SK-N-DZ (cell line): ENCODE measurements around the gene PTN.
"Not testable (repeated sequence)": the region's sequence is repeated elsewhere in the genome, so short reads cannot be mapped to it uniquely, and the experiment has no call there.

Experiments used
- DNase-seq: peaks from one replicate; pipeline ENCODE4 v3.0.0-alpha.2; 2015; ENCODE audit warnings: low spot score

The PTN gene

GRCh38 chr7:137268001-137268865 is 75.3 kb downstream of the PTN start:
- DNase-seq = not testable (repeated sequence)

DNA sequence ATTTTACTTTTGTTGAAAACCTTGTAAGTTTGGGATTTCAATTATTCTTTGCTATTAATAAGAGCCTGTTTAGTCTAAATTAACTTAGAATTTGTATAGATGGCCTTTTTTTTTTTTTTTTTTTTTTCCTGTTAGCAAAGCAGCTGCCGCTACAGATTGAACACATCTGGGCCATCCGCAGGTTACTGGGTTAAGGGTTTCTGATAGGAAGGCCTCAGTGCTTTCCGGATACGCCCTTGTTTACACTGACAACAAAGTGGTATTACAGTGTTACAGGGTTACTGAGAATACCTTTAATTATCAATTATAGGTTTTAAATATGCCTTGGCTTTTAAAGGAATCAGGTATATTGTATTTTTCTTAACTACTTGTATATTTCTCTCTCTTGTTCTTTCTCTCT is 76.8 kb downstream of the PTN start:
- no peak for DNase-seq

DNA sequence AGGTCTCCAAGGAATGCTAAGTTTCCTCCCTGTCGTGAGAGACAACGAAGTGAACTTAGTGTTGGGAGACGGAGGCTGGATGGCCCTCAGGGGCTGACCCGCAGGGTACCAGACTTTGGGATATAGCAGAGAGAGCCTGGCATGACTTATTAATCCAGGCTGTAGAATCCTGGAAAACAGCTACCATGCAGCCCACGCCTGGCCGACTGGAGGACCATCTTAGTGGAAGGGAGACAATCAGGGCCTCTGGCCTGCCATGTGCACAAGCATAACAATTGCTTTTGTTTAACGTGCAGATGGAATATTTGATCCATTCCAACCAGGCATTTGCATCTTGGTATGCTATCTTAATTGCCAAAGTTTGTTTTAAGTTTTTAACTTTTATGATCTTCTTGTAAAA is 78.1 kb downstream of the PTN start:
- DNase-seq = not testable (repeated sequence)

DNA sequence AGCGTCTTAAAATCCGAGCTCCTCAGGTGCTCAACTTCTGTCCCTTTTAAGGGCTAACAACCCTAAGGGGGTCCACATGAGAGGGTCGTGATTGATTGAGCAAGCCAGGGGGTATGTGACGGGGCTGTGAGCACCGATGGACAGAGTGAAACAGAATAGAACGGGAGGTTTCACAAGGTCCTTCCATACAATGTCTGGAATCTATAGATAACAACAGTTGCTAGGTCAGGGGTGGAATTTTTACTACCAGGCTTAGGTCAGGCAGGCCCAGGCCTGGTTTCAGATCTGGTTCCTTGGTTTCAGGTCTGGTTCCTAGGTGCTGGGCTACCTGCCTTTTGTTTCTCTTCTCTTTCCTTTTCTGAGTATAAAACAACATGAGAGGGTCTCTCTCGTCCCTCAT is 80.9 kb downstream of the PTN start:
- no peak for DNase-seq

DNA sequence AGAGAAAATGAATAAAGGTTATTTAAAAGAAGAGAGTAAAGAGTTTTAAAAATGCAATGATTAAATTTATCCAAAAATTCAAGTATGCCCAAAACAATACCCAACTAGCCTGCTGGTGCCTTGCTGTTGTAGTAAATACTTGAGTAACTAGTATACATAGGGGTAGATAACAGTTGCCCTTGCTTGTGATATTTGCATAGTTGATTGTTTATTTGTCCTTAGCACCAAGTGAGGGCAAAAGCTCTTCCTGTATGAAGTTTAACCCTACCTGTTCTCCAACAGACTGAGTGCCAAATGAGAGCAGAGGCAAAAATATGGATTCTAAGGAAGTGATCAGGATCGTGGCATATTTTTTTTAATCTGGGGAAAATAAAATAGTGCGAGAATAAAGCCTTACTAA is 85.0 kb downstream of the PTN start:
- DNase-seq = no peak

GRCh38 chr7:137254766-137255165 is 88.8 kb downstream of the PTN start:
- no peak for DNase-seq

DNA sequence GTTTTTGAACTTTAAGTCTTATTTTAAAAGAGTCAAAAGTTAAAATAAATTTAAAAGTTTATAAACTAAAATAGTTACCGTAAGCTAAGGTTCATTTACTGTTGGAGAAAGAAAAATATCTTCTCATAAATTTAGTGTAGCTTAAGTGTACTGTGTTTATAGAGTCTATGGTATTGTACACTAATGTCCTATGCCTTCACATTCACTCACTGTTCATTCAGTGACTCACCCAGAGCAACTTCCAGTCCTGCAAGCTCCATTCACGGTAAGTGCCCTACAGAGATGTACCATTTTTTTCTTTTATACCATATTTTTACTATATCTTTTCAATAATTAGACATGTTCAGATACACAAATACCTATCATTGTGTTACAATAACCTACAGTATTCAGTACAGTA is 97.6 kb downstream of the PTN start:
- no peak for DNase-seq

DNA sequence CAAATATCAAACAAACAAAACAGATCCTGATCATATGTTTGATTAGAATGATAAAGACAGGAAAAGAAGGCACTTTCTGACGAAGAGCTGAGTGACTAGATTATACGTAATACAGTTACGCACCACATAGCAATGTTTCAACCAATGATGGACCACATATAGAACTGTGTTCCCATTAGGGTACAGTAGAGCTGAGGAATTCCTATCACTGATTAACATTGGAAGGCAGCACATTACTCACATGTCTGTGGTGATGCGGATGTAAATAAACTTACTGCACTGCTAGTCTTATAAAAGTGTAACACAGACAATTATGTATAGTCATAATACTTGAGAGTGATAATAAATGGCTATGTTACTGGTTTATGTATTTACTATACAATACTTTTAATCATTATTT is 98.3 kb downstream of the PTN start:
- no peak for DNase-seq

DNA sequence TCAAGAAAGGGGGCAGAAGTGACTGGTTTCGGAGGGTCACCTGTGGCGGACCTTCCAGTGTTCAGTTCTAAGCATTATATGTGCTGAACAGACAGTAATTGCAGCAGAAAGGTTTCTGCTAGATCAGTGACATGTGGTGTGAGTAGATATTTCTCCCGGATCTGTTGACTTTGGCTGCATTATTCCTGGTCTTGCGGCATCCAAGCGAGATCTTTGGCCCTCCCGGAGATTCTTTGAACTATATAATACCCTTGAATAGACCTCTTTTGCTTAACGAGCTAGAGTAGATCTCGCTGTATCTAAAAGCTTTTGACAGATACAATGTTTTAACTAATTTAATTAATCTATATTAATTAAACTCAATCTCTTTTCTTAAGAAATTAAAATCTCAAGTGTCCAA is 99.8 kb downstream of the PTN start:
- DNase-seq = no peak

GRCh38 chr7:137242616-137243015 is 100.9 kb downstream of the PTN start:
- DNase-seq = no peak

GRCh38 chr7:137241655-137242360 is 101.7 kb downstream of the PTN start:
- no peak for DNase-seq

- DNase-seq = not testable (repeated sequence)
These were observed 104.3 kb downstream of the PTN start for GRCh38 chr7:137239186-137239585.

GRCh38 chr7:137235434-137235833 is 108.1 kb downstream of the PTN start:
- DNase-seq = no peak

GRCh38 chr7:137231167-137231566 is 112.4 kb downstream of the PTN start:
- no peak for DNase-seq

DNA sequence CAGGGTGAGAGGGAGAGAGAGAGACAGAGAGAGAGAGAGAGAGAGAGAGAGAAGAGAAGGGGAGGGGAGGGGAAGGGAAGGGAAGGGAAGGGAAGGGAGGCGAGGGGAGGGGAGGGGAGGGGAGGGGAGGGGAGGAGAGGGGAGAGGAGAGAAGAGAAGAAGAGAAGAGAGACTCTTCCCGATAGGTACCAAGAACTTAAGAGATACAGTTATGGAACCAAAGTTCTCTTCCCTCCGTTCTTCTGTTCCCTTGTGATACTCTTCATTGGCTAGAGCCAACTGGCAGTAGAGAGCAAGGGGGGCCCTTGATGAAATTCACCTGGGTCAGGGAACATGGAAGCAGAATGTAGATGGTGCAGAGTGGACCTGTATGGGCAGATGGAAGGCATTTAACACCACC is 122.1 kb downstream of the PTN start:
- no peak for DNase-seq

GRCh38 chr7:137213744-137214143 is 129.8 kb downstream of the PTN start:
- DNase-seq = no peak

- peak; percentile 1 for DNase-seq
These were observed 134.2 kb downstream of the PTN start for GRCh38 chr7:137209151-137209817.

- DNase-seq = no peak
These were observed 136.8 kb downstream of the PTN start for GRCh38 chr7:137206770-137207169.

GRCh38 chr7:137204246-137204645 is 139.3 kb downstream of the PTN start:
- no peak for DNase-seq

DNA sequence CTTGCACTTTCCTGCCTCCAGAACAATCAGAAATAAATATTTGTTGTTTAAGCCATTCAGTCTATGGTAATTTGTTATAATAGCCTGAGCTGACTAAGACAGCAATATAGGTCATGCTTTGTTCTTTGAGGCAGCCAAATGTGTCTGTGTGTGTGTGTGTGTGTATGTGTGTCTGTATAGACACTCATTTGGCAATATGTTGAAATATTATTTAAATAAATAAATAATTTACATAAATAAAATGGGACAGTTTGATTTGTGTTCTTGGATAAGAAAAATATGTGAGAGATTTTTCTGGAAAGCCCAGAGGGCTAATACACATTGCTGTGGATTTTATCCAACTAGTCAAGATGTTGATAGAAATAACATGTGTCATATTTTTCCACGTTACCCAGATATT is 140.2 kb downstream of the PTN start:
- DNase-seq = no peak

- DNase-seq = no peak
These were observed 146.9 kb downstream of the PTN start for GRCh38 chr7:137196648-137197047.

- DNase-seq = no peak
These were observed 147.5 kb downstream of the PTN start for GRCh38 chr7:137195996-137196395.

GRCh38 chr7:137181619-137182018 is 161.9 kb downstream of the PTN start:
- DNase-seq = not testable (repeated sequence)
